Measurements from ENCODE around the gene PRKCD. TPM values are rescaled to one million over a fixed set of nuclear protein-coding genes. Genes with fewer than 3 reads are reported as not detected.

The PRKCD gene
- polyA plus RNA-seq, 1 donor = 6.9 TPM

DNA sequence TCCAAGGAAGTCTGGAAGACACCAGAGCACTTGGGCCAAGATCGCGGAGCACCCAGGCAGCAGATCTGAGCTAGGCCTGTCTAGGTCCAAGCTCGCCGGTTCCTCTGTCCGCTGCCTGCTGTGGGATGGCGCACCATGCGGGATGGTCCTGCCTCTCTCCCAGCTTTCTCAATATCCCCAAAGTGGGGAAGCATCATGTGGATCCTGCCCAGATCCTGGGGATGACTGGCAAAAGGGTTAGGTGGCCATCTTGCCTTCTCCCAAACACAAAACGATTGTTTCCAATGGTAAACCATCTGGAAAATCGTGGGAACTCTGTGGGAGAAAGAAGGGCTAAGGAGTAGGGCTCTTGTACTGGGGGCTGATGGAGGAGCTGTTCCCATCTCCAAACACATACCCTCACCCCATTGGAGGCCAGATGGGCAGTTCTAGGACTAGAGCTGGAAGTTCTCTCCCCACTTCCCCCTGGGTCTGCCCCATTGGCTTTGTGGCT lies 8.9 kb downstream of the PRKCD start:
- DNase-seq (ENCODE audit: low read depth) = no peak

DNA sequence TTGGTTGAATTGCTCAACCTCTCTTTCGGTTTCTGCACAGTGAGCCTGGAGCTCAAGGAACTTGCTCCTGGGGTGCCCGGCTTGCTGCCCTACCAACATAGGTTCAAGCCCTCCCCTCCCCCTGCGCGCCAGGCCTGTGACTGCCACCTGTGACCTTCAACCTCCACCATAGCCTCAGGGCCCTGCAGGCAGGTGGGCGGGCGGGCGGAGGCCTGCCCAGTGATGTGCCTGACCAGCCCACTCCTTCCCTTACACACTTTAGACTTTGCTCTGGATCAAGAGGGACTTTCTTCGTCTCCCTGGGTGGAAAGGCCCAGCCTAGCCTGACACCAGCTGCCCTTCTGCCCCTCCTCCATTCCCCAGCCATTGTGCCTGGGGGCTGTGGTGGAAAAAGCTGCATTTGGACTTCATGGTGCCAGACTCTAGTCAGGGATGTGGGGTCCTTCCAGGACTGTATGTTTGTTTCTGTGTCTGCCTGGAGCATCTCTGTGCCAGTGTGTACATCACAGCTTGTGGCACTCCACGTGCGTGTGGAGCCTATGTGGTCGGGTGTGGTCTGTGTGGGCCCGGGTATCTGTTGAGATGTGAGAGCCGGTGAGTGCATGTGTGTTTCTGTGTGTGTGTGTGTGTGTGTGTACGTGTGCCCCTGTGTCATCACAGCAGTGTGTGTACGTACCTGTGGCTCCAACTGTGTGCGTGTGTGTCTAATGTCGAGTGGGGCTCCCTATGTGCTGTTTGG lies 9.5 kb downstream of the PRKCD start:
- DNase-seq (ENCODE audit: low read depth) = no peak

DNA sequence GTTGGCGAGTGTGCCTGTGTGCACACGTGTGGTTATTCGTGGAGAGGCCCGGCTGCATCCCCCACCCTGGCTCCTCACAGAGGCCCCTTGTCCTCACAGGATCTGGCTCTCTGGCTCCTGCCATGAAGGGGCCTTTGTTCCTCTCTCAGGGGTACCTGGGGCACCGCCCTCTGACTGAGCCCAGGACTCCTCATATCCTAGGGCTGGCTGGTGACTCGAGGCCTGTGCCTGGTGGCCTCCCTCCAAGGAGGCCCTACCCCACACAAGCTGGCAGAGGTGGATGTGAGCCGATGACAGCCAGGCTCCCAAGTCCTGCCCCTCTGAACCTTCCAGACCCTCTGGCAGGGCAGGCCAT lies 10.0 kb downstream of the PRKCD start:
- no peak for DNase-seq (ENCODE audit: low read depth)

DNA sequence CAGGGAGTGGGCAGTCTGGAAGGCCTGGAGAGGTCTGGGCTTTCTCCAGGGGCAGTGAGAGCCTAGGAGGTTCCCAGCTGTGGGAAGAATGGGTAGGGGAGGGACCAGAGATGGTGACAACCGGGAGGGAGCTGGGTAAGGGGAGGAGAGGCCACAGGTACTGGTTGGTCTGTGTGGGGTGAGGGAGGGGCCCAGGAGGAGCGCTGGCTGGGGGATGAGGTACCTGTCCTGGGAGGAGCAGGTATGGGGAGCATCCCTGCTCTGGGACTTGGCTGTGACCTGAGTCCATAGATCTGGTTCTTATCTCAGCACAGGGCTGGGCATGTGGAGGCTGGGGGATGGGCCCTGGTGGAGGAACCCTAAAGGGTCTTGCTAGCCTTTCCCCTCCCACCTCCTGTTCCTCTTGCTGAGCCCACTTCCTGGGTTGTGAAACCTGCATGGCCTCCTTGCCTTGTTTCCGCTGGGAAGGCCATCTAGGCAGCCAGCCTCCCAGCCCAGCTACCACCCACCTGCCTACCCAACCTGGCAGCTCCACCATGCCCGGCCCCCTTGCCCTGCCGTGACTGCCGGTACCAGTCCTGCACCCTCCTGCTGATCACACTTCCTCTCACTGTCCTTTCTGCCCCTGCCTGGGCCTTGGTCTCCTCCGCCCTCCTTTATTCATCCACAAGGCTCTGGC lies 11.0 kb downstream of the PRKCD start:
- no peak for DNase-seq (ENCODE audit: low read depth)

DNA sequence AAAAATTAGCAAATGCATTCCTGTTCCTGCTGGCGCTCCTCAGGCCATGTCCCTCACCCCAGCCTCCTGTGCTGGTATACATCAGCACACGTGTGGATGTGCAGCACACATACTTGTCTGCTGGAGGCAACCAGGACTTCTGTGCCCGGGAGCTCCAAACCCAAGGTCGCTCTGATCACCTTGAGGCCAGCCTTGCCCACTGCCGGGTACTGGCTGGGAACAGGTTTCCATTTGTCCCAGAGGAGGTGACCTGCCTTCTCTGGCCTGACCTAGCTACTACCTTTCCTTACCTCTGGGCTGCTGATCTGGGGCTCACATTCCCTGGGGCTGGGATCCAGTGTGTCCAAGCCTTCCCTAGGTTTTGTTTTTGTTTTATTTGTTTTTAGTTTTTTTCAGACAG lies 12.1 kb downstream of the PRKCD start:
- DNase-seq (ENCODE audit: low read depth) = no peak

DNA sequence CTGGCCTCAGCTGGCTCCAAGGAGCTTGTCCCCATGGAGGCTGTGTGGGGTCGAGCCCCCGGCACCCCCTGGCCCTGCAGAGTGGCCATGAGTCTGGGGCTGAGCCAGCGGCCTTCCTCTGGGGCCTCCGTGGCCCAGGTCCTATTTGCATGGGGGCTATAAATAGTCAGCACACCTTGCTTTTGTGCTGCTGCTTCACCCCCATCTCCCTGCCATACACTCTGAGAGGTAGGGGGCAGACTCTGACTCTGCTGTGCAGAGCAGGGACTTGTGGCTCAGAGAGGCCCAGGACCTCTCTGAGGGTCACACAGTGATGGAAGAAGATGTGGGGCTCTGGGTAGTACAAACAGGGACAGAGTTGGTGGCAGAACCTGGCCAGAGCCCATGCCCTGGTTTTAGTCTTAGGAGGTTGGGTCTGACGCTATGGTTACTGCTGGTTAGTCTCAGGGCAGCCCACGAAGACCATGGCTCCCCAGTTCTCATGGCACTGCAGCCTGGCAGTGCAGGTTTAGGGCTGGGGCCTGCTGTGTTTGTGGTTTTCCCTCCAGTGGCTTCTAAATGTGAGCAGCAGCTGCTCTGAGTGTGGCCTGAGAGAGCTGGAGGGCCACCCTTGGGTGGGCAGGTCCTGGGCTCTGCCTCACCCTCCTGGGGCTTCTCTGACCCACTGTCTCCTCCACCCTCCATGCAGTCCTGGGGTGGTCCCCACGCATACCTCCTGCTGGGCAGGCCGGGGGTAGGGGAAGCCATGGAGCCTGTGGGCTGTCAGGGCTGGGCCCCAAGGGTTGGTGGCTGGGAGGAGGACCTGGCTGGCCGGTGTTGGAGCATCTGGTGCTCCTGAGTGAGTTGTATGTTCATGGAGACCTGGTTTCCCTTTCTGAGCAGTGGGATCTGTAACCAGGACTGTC lies 13.6 kb downstream of the PRKCD start:
- no peak for DNase-seq (ENCODE audit: low read depth)

DNA sequence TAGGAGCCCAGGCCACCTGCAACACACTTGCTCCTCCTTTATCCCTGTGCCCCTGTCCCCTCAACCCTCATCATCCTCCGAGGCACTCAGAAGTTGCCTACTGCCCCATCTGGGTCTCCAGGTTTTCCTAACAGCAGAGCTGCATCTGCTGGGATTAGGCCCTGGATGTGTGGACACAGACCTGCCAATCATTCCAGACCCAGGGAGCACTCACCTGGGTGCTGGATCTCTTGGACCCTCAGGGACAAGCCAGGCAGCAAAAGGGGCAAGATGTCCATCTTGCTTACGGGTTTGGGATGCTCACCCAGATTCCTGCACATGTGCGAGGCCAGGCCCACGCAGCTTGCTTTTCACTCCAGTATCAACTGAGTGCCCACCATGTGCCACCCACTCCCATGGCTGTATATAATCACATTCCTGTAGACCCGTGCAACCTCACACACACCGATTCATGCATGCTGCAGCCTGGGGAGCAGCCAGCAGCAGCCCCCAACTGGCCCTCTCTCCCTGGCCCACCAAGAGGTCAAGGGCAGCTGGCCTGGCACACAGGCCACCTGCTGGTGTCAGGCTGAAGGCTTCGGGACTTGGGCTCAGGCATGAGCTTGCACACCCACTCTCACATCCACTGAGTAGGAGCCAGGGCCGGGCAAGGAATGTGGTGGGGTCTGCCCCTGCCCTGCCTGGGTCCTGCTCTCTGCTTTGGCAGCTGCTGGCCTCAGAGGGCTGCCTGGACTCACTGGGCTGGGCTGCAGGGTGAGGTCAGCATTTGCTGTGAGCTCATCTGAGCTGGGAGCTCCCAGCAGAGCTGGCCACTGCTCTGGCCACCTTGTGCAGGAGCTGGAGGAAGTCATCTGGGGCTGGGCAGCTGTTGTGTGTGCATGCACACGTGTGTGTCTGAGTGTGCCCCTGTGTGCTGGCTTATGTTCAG lies 14.9 kb downstream of the PRKCD start:
- DNase-seq (ENCODE audit: low read depth) = no peak

DNA sequence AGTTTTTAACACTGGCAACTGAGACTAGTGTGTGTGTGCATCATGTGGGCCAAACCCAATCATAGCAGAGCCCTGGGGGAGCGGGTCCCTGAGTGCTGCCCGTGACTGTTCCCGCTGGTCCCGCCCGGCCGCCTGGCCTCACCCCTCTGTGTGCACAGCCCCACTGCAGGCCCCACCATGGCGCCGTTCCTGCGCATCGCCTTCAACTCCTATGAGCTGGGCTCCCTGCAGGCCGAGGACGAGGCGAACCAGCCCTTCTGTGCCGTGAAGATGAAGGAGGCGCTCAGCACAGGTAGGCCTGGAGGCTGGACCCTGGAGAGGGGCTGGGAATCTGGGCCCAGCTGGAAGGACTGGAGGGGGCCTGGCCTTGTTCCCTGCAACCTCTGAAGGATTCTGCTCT lies 17.2 kb downstream of the PRKCD start:
- no peak for DNase-seq (ENCODE audit: low read depth)

DNA sequence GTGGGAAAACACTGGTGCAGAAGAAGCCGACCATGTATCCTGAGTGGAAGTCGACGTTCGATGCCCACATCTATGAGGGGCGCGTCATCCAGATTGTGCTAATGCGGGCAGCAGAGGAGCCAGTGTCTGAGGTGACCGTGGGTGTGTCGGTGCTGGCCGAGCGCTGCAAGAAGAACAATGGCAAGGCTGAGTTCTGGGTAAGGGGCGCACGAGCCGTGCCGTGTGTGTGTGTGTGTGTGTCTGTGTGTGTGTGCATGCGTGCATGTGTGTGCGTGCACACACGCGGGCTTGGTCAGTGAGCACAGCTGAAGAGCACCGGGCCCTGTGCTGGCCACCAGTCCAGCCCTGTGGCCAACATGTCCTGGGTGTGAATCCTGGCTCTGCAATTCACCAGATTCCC lies 18.6 kb downstream of the PRKCD start:
- DNase-seq (ENCODE audit: low read depth) = no peak

DNA sequence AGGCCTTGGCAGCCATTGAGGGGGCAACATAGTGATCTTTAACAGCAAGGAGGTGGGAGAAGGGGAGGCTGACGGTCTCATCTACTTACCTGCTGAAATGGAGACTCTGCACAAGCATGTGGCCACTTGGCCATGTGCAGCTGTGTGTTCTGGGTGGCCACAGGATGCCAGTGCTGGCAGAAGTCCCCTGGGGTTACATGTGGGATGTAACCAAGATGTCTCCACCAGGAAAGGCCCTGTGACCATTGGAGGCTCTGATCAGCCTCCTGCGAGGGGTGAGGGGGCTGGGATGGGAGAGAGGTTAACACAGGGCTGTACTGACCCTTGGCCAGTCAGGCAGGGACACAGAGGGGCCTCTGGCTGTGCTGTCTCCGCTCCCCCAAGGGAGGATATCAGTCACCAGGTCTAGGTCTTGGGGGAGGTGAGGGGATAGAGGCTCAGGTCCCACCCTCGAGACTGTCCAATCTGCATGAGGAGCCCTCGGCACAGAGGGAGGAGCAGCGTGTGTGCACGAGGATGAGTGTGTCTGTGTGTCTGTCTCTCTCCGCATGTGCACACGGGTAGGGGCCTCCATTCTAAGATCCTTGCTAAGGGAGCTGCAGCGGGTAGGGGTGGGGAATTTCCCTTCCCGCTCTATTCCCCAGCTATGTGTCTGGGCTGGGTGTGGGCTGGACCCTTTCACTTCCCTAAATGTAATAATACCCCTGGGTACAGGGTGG lies 19.5 kb downstream of the PRKCD start:
- no peak for DNase-seq (ENCODE audit: low read depth)

DNA sequence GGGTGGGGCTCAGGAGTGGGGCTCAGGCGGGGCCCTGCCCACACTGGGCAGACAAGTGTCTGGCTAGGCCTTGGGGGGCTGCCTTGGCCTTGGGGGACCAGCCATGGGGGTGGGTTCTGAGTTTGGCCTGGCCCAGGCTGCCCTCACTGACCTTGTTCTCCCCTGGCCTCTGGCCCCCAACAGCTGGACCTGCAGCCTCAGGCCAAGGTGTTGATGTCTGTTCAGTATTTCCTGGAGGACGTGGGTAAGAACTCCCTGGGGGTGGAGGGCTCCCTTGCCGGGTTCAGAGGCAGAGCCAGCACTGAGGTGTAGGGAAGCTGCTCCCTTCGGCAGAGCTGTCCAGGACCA lies 20.0 kb downstream of the PRKCD start:
- no peak for DNase-seq (ENCODE audit: low read depth)

DNA sequence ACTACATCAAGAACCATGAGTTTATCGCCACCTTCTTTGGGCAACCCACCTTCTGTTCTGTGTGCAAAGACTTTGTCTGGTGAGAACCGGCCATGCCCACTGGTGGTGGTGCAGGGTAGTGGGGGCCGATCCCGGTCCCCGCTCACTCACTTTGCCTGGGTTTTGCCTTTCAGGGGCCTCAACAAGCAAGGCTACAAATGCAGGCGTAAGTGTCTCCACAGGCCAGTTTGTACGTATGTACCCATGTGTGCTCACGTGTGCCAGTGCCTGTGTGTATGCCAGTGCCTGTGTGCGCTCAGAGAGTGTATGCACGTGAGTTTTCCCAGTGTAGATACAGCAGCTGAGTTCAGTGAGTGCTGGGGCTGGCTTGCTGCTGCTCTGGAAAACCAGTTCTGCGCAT lies 20.5 kb downstream of the PRKCD start:
- DNase-seq (ENCODE audit: low read depth) = no peak

DNA sequence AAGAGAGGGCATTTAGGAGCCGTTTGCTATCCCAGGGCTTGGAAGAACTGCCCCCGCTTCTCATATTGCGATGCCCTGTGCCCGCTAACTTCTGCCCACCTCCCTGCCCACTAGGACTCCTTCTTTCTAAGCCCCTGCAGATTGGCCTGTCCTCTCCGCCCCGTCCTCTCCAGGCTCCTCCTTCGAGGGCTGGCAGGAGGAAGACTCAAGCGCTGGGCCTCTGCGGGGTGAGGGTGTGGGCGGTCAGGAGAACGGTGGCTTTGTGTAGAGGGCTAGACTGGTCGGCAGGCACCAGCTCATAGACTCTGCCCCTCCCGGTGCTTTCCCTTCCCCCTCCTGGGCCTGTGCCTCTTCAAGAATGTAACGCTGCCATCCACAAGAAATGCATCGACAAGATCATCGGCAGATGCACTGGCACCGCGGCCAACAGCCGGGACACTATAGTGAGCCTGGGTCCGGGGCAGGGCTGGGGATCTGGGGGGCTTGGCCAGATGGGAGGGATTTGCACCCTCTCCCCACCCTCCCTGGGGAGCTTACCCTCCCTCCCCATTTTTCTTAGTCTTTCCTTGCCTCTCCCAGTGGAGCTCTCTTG lies 21.9 kb downstream of the PRKCD start:
- no peak for DNase-seq (ENCODE audit: low read depth)

DNA sequence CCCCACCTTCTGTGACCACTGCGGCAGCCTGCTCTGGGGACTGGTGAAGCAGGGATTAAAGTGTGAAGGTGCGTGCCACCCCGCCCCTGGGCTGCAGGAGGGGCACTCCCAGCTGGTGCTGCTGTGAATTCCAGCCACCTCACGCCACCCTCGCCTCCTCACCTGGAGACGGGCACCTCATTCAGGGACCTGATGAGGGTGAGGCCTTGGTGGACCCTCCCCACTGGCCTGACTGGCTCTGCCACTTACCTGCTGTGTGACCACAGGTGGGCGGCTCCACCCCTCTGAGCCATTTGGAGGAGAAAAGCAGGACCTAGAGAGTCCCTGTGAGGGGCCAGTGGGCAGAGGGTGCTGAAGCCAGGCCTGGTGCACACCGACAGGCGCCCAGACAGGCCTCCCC lies 22.5 kb downstream of the PRKCD start:
- no peak for DNase-seq (ENCODE audit: low read depth)

DNA sequence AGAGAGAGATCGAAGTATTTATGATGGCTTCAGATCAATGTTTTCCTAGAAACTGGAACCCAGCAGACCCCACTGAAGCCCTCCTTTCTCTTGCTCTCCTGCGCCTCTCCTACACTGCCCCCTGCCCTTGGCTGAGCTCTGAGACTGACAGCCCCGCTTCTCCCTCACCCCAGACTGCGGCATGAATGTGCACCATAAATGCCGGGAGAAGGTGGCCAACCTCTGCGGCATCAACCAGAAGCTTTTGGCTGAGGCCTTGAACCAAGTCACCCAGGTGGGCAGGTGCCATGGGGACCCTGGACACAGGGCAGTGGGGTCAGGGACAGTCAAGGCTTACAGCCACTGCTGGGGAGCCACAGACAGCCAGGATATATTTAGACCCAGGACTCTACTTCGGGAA lies 23.7 kb downstream of the PRKCD start:
- no peak for DNase-seq (ENCODE audit: low read depth)

DNA sequence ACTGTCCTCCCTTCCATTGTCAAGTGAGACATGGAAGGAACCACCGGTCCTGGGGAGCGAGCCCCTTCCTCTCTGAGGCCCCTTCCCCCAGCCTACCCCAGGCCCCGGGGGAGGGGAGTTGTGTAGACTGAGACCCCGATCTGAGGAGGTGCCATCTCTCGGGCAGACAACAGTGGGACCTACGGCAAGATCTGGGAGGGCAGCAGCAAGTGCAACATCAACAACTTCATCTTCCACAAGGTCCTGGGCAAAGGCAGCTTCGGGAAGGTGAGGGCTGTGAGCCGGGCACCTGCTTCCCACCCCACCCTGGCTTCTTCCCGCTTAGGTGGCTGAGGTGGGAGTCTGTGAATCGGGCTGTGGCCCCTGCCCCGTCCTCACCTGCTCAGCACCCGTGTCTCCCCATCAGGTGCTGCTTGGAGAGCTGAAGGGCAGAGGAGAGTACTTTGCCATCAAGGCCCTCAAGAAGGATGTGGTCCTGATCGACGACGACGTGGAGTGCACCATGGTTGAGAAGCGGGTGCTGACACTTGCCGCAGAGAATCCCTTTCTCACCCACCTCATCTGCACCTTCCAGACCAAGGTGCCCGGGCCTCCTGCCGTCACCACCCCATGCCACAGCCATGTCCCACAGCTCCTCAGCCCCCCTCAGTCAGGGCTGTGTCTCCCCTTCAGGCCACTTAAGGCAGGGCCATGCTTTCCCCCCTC lies 24.9 kb downstream of the PRKCD start:
- no peak for DNase-seq (ENCODE audit: low read depth)

DNA sequence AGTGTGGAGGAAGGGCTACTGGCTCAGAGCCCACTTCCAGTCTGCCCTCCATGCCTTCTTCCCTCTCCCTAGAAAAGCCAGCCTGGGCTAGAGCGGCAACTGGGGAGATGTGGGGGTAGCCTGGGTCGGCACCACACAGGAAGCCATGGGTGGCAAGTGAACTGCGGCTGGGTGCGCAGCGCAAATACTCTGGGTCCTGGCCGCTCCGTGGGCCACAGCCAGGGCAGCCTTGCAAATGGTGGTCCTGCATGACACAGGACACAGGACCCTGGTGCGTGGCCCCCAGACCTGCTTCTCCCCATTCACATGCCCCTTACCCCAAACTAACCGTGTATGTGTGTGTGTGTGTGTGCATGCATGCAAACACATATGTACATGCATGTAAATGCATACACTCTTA lies 25.7 kb downstream of the PRKCD start:
- no peak for DNase-seq (ENCODE audit: low read depth)

DNA sequence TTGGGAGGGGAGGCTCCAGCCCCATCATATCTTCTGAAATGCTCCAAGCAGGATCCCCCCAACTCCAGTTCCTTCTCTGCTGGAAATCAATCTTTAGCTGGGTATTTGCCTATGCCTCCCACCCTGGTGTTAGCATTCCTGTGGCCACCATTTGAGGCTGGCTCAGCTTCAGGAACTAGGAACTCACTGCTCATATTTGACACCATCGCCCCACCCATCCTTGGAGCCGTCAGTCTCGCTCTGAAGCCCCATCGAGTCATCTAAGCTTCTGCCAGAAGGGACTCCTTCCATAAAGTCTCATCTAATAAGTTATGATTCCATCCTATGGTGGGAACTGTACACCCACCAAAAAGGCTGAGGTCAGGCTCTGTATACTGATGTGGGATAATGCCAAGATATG lies 26.4 kb downstream of the PRKCD start:
- DNase-seq (ENCODE audit: low read depth) = no peak

DNA sequence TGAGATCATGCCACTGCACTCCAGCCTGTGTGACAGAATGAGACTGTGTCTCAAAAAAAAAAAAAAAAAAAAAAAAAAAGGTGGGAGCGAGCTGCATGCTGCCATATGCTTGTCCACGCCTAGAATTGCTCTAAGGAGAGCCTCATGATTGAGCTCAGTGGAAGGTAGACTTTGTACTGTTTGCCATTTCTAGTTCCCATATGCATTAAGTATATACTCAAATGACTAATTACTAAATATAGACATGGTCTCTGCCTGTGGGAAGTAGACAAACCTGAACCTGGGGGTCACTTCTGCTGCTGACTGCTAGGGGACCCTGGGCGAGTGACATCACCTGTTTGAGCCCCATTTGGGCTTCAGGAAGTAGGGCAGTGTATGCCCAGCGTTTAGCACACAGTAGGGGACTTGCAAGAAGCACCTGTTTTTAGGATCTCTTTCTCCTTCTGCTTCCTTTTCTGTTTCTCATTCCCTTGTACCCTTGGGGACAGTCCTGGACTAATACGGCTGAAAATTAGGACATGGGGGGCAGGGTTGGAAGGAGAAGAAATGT lies 27.2 kb downstream of the PRKCD start:
- DNase-seq (ENCODE audit: low read depth) = no peak

DNA sequence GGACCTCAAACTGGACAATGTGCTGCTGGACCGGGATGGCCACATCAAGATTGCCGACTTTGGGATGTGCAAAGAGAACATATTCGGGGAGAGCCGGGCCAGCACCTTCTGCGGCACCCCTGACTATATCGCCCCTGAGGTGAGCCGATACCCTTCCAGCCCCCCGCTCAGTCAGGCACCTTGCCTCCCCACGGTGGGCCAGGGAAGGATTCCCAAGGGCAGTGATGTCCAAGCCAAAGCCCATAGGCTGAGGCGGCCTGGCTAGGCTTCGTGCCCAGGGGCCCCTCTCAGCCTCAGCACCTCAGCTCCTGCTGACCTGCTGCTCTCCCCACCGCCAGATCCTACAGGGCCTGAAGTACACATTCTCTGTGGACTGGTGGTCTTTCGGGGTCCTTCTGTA lies 27.7 kb downstream of the PRKCD start:
- no peak for DNase-seq (ENCODE audit: low read depth)
